OCI-LY1 (cell line): ENCODE results near the gene TUBD1.

Source experiments
- H2AFZ ChIP-seq: fragments of 200-600 bp; sonication (generic), shearing (Covaris generic); 2 replicates; pipeline ENCODE4 v1.6.0; 2014; ENCODE audit warnings: antibody characterized with exemption, mild to moderate bottlenecking, low read length
- H3F3A ChIP-seq: fragments of 200-600 bp; sonication (generic), shearing (Covaris generic); 2 replicates; pipeline ENCODE4 v1.6.0; 2014; ENCODE audit warnings: mild to moderate bottlenecking, antibody characterized with exemption, low read length, moderate library complexity; ENCODE audit not compliant: insufficient read depth
- H3K27ac ChIP-seq: fragments of 200-600 bp; sonication (generic); 2 replicates; pipeline ENCODE4 v1.5.1; 2014; ENCODE audit warnings: low read length, mixed run types, mild to moderate bottlenecking, low read depth; ENCODE audit not compliant: poor library complexity, severe bottlenecking
- H3K27me3 ChIP-seq: fragments of 200-600 bp; sonication (generic); 2 replicates; pipeline ENCODE4 v1.6.0; 2014; ENCODE audit warnings: antibody characterized with exemption, mild to moderate bottlenecking, low read length, moderate library complexity; ENCODE audit not compliant: insufficient read depth
- H3K36me3 ChIP-seq: fragments of 200-600 bp; sonication (generic); 2 replicates; pipeline ENCODE4 v1.6.1; 2014; ENCODE audit warnings: mild to moderate bottlenecking, antibody characterized with exemption, low read length, moderate library complexity, mixed read lengths; ENCODE audit not compliant: insufficient read depth
- H3K4me1 ChIP-seq: fragments of 200-600 bp; sonication (generic); 2 replicates; pipeline ENCODE4 v1.5.1; 2014; ENCODE audit warnings: mild to moderate bottlenecking, low read length, moderate library complexity; ENCODE audit not compliant: insufficient read depth, severe bottlenecking
- H3K4me2 ChIP-seq: fragments of 200-600 bp; sonication (generic), shearing (Covaris generic); 2 replicates; pipeline ENCODE4 v1.6.1; 2014; ENCODE audit warnings: low read length
- H3K4me3 ChIP-seq: fragments of 200-600 bp; sonication (generic); 2 replicates; pipeline ENCODE4 v1.5.1; 2014; ENCODE audit warnings: low read length, low read depth, mild to moderate bottlenecking, mixed read lengths; ENCODE audit not compliant: poor library complexity, severe bottlenecking
- H3K79me2 ChIP-seq: fragments of 200-600 bp; shearing (Covaris generic); 2 replicates; pipeline ENCODE4 v1.6.1; 2016; ENCODE audit warnings: mixed run types, low read length, mixed read lengths; ENCODE audit not compliant: insufficient read depth
- H3K9ac ChIP-seq: fragments of 200-600 bp; sonication (generic), shearing (Covaris generic); 2 replicates; pipeline ENCODE4 v1.6.1; 2014; ENCODE audit warnings: mild to moderate bottlenecking, low read length, mixed read lengths
- H3K9me2 ChIP-seq: fragments of 200-600 bp; sonication (generic), shearing (Covaris generic); 2 replicates; pipeline ENCODE4 v1.6.1; 2014; ENCODE audit warnings: low read depth, mild to moderate bottlenecking, low read length, mixed read lengths
- H3K9me3 ChIP-seq: fragments of 200-600 bp; shearing (Covaris generic); 2 replicates; pipeline ENCODE4 v1.6.1; 2014; ENCODE audit warnings: low read length, mixed read lengths
- H4K20me1 ChIP-seq: fragments of 200-600 bp; sonication (generic), shearing (Covaris generic); 2 replicates; pipeline ENCODE4 v1.6.0; 2016; ENCODE audit warnings: mild to moderate bottlenecking, low read length; ENCODE audit not compliant: insufficient read depth
- EZH2 ChIP-seq: fragments of 200-600 bp; sonication (generic), shearing (Covaris generic); IDR thresholded peaks from 2 replicates; pipeline ENCODE4 v1.8.0; 2017; ENCODE audit warnings: borderline replicate concordance, mixed run types, mild to moderate bottlenecking, antibody characterized with exemption, low read length, moderate library complexity, mixed read lengths
- TF ChIP-seq, protein P1 (sequence below): fragments of 200-600 bp; sonication (generic), shearing (Covaris generic); IDR thresholded peaks from 2 replicates; pipeline ENCODE4 v1.5.1; 2017; ENCODE audit warnings: mild to moderate bottlenecking, antibody characterized with exemption, low read length, moderate library complexity, mixed read lengths

Gene TUBD1

GRCh38 chr17:59848778-59849177 is 44.0 kb downstream of the TUBD1 start:
- Histone ChIP-seq H3F3A (peaks cover 4% of the 10 kb centered on the region; the same call in 1 of the 2 replicates), H4K20me1 (no peaks in the 10 kb centered on the region), H3K79me2 (no peaks in the 10 kb centered on the region), H2AFZ (no peak overlapping the region), H3K9ac (no peak overlapping the region), H3K4me1 (peaks cover 60% of the 10 kb centered on the region), H3K9me3 (no peaks in the 10 kb centered on the region), H3K4me3 (no peak overlapping the region), H3K27ac (no peak overlapping the region), H3K27me3 (no peaks in the 10 kb centered on the region), H3K36me3 (no peaks in the 10 kb centered on the region), H3K4me2 (no peak overlapping the region), H3K9me2 (no peaks in the 10 kb centered on the region)
- no peak for TF ChIP-seq EZH2
- TF ChIP-seq, protein P1, sequence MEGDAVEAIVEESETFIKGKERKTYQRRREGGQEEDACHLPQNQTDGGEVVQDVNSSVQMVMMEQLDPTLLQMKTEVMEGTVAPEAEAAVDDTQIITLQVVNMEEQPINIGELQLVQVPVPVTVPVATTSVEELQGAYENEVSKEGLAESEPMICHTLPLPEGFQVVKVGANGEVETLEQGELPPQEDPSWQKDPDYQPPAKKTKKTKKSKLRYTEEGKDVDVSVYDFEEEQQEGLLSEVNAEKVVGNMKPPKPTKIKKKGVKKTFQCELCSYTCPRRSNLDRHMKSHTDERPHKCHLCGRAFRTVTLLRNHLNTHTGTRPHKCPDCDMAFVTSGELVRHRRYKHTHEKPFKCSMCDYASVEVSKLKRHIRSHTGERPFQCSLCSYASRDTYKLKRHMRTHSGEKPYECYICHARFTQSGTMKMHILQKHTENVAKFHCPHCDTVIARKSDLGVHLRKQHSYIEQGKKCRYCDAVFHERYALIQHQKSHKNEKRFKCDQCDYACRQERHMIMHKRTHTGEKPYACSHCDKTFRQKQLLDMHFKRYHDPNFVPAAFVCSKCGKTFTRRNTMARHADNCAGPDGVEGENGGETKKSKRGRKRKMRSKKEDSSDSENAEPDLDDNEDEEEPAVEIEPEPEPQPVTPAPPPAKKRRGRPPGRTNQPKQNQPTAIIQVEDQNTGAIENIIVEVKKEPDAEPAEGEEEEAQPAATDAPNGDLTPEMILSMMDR = no peak

- Histone ChIP-seq H3F3A (peaks cover 4% of the 10 kb centered on the region; the same call in 1 of the 2 replicates), H3K27ac (no peak overlapping the region), H3K9ac (no peak overlapping the region), H3K4me1 (peaks cover 56% of the 10 kb centered on the region), H4K20me1 (no peaks in the 10 kb centered on the region), H2AFZ (no peak overlapping the region), H3K9me2 (no peaks in the 10 kb centered on the region), H3K27me3 (no peaks in the 10 kb centered on the region), H3K4me2 (no peak overlapping the region), H3K4me3 (no peak overlapping the region), H3K9me3 (no peaks in the 10 kb centered on the region), H3K36me3 (no peaks in the 10 kb centered on the region), H3K79me2 (no peaks in the 10 kb centered on the region)
- TF ChIP-seq, protein P1 = no peak
- TF ChIP-seq EZH2 = no peak
Observed at GRCh38 chr17:59848385-59848668, 44.4 kb downstream of the TUBD1 start.

DNA sequence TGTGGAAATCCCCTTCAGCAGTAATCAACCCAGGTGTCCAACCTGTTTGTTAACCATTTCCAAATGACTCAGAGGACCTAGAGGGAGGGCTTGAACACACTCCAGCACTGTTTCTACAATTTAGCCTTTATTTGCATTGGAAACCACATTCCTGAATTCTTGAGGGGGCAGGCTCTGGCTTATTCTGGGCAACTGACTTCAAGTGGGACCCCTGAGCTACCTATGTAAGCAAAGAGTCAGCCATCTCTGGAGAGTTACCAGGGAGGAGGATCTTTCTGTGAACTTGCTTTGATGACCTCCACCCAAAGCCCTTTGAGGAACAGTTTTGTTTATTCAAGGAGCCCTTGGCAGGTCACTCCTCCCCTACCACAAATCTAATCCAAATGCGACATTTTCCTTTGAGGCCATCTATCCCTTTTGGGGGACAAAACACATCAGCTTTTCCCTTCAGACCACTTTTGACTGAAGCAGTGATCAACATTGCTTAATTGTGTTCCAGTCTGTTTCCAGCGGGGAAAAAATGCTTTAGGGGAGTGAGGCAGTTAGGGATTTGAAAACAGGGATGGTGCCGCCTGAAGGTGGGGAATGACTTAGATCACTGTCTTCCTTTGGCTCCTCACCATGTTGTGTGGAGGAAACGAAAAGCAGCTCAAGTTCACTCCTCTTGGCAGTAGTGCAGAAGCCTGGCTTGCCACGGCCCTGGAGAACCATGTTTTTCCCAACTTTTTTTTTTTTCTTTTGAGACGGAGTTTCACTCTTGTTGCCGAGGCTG is 46.2 kb downstream of the TUBD1 start:
- peaks cover 49% of the 10 kb centered on the region for H3K4me1 ChIP-seq
- peak overlapping the region; percentile 89 for H3K27ac ChIP-seq
- H3K9me3 ChIP-seq = no peaks in the 10 kb centered on the region
- no peak for TF ChIP-seq EZH2
- TF ChIP-seq, protein P1 = no peak
- H3K79me2 ChIP-seq = no peaks in the 10 kb centered on the region
- H3K27me3 ChIP-seq = no peaks in the 10 kb centered on the region
- H3K9me2 ChIP-seq = no peaks in the 10 kb centered on the region
- H2AFZ ChIP-seq = no peak overlapping the region
- peak overlapping the region; percentile 35; the same call in 1 of the 2 replicates for H3K4me2 ChIP-seq
- H4K20me1 ChIP-seq = no peaks in the 10 kb centered on the region
- no peaks in the 10 kb centered on the region for H3K36me3 ChIP-seq
- H3K4me3 ChIP-seq = no peak overlapping the region
- H3F3A ChIP-seq = peaks cover 4% of the 10 kb centered on the region; the same call in 1 of the 2 replicates
- H3K9ac ChIP-seq = no peak overlapping the region
